HPDE6-E6E7 (cell line): Measurements from ENCODE around the gene RP2.

Experiments
- DNase-seq: peaks from one replicate; pipeline ENCODE4 v3.0.0; 2011; ENCODE audit warnings: missing footprints; ENCODE audit errors: extremely low spot score

Gene RP2

DNA sequence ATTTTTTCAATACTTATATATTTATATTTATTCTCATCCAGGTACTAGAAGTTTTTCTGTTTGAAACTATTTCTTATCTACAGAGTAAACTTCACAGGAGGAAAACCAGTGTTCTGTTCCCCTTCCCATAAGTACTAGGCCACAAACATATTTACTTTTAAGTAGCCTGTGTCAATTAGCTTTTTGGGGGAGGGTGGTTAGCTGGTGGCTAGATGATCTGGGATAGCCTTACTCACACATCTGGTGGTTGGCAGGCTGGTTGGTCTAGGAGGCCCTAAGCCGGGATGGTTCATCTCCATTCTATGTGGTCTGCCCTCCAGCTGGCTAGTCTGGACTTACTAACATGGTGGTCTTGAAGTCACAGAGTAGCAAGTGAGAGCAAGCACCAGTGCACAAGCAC, 81.6 kb downstream of the RP2 start:
- no peak for DNase-seq

DNA sequence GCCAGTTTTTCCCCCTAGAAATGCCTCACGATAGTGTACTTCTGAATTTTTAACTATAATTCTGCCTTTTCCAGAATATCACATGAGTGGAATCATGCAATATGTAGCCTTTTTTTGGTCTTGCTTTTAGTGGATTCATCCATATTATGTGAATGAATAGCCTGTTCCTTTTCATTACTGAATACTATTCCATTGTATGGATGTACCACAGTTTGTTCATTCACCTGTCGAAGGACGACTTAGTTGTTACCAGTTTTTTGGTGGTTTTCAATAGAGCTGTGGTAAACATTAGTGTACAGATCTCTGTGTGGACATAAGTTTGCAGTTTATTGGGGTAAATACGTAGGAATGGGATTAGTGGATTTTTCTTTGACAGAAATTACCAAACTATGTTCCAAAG, 83.4 kb downstream of the RP2 start:
- DNase-seq: no peak

- DNase-seq: no peak
These were observed 85.8 kb downstream of the RP2 start for GRCh38 chrX:46922611-46923010.

GRCh38 chrX:46927718-46928117, 90.9 kb downstream of the RP2 start:
- no peak for DNase-seq

- no peak for DNase-seq
These were observed 92.8 kb downstream of the RP2 start for GRCh38 chrX:46929439-46930261.
